Memory B cell (primary cell): Measurements from ENCODE around the gene RAB27A.

ENCODE experiments used
- ATAC-seq: fragments of 150-1000 bp; cut with Tn5 transposase; 2 replicates; pipeline ENCODE4 v1.10.0; 2021; ENCODE audit warnings: low read depth, mild to moderate bottlenecking, moderate library complexity
- DNase-seq, 2 donors: peaks; one replicate each; pipeline ENCODE4 v3.0.0; 2022; ENCODE audit warnings: low spot score in 2 of 2
- H3K27ac Mint-ChIP-seq: one replicate; pipeline ENCODE4 v1.8.0; 2022; ENCODE audit warnings: mild to moderate bottlenecking, moderate library complexity, mixed read lengths
- H3K27me3 Mint-ChIP-seq: one replicate; pipeline ENCODE4 v1.8.0; 2022; ENCODE audit warnings: mixed read lengths
- H3K36me3 Mint-ChIP-seq: one replicate; pipeline ENCODE4 v1.8.0; 2022; ENCODE audit warnings: mild to moderate bottlenecking, mixed read lengths
- H3K4me1 Mint-ChIP-seq: one replicate; pipeline ENCODE4 v1.8.0; 2022; ENCODE audit warnings: mixed read lengths
- H3K4me3 Mint-ChIP-seq: one replicate; pipeline ENCODE4 v1.8.0; 2022; ENCODE audit warnings: mild to moderate bottlenecking, moderate library complexity, mixed read lengths
- H3K9me3 Mint-ChIP-seq: one replicate; pipeline ENCODE4 v1.8.0; 2022; ENCODE audit warnings: mixed read lengths

Gene RAB27A

DNA sequence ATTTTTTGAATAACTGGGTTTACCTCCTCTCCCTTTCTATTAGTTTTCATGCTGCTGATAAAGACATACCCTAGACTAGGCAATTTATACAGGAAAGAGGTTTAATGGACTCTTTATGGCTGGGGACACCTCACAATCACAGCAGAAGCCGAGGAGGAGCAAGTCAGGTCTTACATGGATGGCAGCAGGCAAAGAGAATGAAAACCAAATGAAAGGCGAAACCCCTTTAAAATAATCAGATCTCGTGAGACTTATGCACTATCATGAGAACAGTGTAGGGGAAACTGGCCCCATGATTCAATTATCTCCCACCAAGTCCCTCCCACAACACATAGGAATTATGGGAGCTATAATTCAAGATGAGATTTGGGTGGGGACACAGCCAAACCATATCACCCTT, 90.9 kb downstream of the RAB27A start:
- Mint-ChIP-seq H3K36me3 (peaks cover 5% of the 10 kb centered on the region), H3K27ac (no peak overlapping the region), H3K4me3 (no peak overlapping the region), H3K9me3 (peaks cover 4% of the 10 kb centered on the region), H3K4me1 (peaks cover 9% of the 10 kb centered on the region), H3K27me3 (no peaks in the 10 kb centered on the region)
- DNase-seq (no peak), ATAC-seq (no peak)

DNA sequence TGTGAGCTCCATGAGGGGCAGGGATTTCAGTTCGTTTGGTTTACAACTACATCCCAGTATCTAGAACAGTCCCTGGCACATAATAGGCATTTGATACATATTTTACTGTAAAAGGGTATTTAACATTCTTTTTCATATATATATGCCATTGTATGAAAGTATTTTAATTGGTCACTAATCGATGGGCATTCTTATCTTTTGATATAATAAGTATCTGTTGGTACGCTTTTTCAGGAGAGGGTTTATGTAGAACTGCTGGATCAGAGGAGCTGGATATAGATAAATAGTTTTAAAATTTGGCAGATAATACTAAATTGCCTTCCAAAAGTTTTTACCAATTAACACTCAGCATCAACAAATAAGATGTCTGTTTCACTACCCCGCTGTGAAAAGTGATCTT, 91.9 kb downstream of the RAB27A start:
- H3K4me3 Mint-ChIP-seq, result no peak overlapping the region
- peaks cover 7% of the 10 kb centered on the region for H3K36me3 Mint-ChIP-seq
- ATAC-seq (no peak), DNase-seq (no peak)
- H3K9me3 Mint-ChIP-seq, result peaks cover 4% of the 10 kb centered on the region
- no peaks in the 10 kb centered on the region for H3K27me3 Mint-ChIP-seq
- H3K27ac Mint-ChIP-seq, result no peak overlapping the region
- peaks cover 9% of the 10 kb centered on the region for H3K4me1 Mint-ChIP-seq

DNA sequence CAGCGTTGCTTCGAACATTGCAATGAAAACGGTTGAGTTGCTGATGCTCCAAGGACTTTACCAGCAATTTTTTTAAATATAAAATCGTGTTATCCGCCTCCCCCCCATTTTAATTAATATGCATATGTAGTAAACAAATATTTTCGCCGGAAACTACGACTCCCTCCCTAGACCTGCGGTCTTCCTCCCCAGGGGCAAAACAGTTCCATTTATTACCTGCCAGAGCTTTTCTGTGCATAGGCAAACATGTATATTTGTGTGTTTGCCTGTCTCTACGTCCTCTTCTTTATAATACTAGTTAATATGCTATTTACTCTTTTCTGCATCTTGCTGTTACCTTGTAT, 92.3 kb downstream of the RAB27A start:
- Mint-ChIP-seq H3K36me3 (peaks cover 7% of the 10 kb centered on the region), H3K4me1 (peaks cover 9% of the 10 kb centered on the region), H3K4me3 (no peak overlapping the region), H3K27ac (no peak overlapping the region), H3K27me3 (no peaks in the 10 kb centered on the region), H3K9me3 (peaks cover 4% of the 10 kb centered on the region)
- ATAC-seq (peak; percentile 4), DNase-seq (peak in 1 of 2 donors; percentile 5)

DNA sequence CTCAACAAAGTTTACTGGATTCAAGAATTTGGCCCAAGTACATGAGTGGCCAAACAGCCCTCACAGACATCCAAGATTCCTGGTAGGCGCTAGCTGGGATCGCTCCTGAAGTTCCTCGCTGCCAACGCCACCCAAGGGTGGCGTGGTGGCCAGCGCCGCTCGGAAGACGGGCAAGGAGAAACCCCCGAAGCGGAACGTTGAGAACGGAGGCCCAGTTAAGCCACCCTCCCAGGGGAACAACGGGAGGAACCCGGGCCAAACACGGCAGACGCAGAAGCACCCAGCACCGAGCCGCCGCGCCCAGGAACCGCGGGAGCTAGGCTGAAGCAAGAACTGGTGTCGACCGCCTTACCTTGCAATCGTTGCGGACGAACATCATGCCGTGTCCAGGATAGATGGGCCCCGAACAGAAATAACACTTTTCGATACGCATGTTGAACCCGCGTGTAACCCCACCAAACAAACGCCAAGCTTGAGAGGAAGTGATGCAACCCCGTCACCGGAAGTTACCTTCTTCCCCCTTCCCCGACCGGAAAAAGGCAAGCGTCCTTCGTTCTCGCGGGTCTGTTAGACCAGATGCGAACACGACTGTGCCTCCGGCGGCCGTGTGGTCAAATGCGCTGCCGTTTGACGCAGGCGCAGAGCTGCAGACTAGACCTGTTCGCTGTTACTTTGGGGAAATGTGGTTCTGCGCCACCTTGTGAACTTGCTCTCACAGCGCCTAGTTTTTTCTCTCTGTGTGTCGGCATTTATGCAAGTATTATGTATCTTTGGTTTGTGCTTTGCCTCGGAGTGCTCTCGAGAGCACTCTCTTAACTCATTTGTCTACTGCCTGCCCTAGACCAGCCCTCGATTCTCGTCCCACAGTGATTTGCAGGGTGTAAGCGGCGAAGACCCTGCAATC, 92.9 kb downstream of the RAB27A start, which contains the start of gene RSL24D1:
Gene RSL24D1, minus strand, starts transcription at position 484 of the 904 bp plus-strand sequence. Its CDS starts 51 bp downstream, at position 433.
- DNase-seq (peak; percentile 84 to 93), ATAC-seq (peak; percentile 91)
- Mint-ChIP-seq H3K27ac (no peak within 1 kb of the TSS), H3K36me3 (peaks cover 11% of the 10 kb centered on the region), H3K9me3 (peaks cover 4% of the 10 kb centered on the region), H3K27me3 (no peaks in the 10 kb centered on the region), H3K4me1 (peaks cover 9% of the 10 kb centered on the region), H3K4me3 (no peak within 1 kb of the TSS)

DNA sequence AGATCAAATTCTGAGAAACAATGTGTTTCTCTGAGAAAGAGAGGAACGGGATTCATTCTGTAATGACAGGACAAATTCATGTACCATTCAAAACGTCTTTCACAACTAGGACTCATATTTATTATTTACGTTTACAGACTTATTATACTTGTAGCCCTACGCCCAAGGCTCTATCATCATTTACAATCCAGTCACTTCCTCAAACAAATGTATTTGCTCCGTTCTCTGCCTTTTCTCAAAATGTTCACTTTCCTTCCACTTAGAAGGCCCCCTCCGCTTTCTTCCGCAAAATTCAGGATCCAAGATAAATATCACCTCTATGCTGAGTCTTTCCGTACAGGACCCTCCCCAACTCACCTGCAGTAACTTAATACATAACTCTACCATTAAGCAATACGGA, 93.6 kb downstream of the RAB27A start:
- no peak for ATAC-seq
- H3K36me3 Mint-ChIP-seq, result peaks cover 13% of the 10 kb centered on the region
- H3K27me3 Mint-ChIP-seq, result no peaks in the 10 kb centered on the region
- peaks cover 4% of the 10 kb centered on the region for H3K9me3 Mint-ChIP-seq
- H3K4me3 Mint-ChIP-seq, result no peak overlapping the region
- H3K4me1 Mint-ChIP-seq, result peaks cover 9% of the 10 kb centered on the region
- no peak overlapping the region for H3K27ac Mint-ChIP-seq
- DNase-seq, result no peak

DNA sequence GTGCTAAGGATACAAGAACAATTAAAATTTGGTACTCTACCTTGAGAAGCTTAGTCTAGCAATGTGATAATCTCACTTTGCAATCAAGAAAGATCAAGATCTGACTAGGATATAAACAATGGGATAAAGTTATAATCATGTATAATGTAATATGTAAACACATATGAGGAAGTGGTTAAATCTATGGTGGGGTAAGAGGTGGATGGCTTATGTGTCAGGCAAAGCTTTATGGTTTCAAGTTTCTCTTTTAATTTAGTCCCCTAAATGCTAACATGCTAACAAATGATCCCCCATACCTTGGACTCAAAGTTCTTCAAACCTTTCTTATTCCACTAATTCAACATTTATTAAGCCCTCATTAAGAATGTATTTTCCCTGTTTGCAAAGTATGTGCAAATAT, 95.4 kb downstream of the RAB27A start:
- peaks cover 11% of the 10 kb centered on the region for H3K36me3 Mint-ChIP-seq
- H3K9me3 Mint-ChIP-seq, result peaks cover 2% of the 10 kb centered on the region
- ATAC-seq, result no peak
- no peaks in the 10 kb centered on the region for H3K27me3 Mint-ChIP-seq
- DNase-seq, result no peak
- H3K4me1 Mint-ChIP-seq, result peaks cover 9% of the 10 kb centered on the region
- no peak overlapping the region for H3K27ac Mint-ChIP-seq
- no peak overlapping the region for H3K4me3 Mint-ChIP-seq

DNA sequence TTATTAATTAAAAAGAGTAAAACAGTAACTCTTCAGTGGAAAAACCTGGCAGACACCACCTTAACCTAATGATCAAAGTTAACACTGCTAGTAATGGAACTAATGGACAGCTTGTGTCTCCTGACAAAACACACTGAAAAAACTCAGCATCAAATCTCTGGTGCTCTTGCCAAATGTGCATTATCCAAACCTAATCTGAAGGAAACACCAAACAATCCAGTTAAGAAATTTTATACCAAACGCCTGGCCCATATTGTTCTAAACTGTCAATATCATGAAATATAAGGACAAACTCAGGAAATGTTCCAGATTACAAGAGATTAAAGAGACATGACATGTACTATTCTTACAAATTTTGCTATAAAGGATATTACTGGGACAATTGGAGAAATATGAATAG, 103.3 kb downstream of the RAB27A start:
- H3K36me3 Mint-ChIP-seq, result peaks cover 27% of the 10 kb centered on the region
- no peak overlapping the region for H3K4me3 Mint-ChIP-seq
- H3K9me3 Mint-ChIP-seq, result no peaks in the 10 kb centered on the region
- no peak overlapping the region for H3K27ac Mint-ChIP-seq
- H3K27me3 Mint-ChIP-seq, result no peaks in the 10 kb centered on the region
- ATAC-seq (no peak), DNase-seq (no peak)
- peaks cover 9% of the 10 kb centered on the region for H3K4me1 Mint-ChIP-seq

DNA sequence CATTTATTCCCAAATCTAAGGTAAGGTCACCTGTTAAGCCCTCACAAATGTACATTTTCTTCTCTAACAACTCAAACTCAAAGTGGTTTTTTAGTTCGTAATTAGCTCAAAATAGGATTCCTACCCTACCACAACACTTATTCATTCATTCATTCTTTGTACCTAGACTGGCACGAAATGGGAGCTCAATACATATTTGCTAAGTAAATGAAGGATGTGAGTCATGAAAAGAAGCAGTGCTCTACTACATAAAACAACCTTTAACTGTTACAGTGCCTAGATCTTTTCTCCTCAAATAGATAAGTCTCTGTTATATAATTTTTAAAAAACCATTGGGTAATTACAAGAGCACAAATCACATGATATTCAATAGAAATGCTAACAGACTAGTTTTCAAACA, 105.9 kb downstream of the RAB27A start:
- Mint-ChIP-seq H3K27me3 (no peaks in the 10 kb centered on the region), H3K4me3 (no peak overlapping the region), H3K36me3 (peaks cover 34% of the 10 kb centered on the region), H3K27ac (no peak overlapping the region), H3K9me3 (no peaks in the 10 kb centered on the region), H3K4me1 (peaks cover 9% of the 10 kb centered on the region)
- ATAC-seq (no peak), DNase-seq (no peak)

DNA sequence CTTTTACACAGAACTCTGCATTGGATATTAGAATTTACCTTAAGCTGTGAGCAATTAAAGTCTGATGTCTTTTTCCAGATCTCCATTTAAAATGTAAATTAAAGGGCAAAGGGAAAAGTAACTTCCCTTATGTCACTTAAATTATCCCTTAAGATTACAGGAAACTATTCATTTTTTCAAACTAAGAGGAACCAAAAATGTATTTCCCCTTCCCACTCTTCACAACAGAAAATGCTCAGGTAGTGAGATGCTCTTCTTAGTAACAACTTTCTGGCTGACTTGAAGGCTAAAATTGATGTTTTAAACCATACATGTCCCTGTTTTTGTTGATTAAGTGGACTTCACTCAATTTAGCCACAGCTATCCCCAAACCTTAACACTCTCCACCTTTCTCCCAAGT, 110.5 kb downstream of the RAB27A start:
- no peak for DNase-seq
- Mint-ChIP-seq H3K36me3 (peaks cover 24% of the 10 kb centered on the region), H3K4me3 (no peak overlapping the region), H3K4me1 (no peaks in the 10 kb centered on the region), H3K9me3 (no peaks in the 10 kb centered on the region), H3K27ac (no peak overlapping the region), H3K27me3 (no peaks in the 10 kb centered on the region)
- no peak for ATAC-seq

DNA sequence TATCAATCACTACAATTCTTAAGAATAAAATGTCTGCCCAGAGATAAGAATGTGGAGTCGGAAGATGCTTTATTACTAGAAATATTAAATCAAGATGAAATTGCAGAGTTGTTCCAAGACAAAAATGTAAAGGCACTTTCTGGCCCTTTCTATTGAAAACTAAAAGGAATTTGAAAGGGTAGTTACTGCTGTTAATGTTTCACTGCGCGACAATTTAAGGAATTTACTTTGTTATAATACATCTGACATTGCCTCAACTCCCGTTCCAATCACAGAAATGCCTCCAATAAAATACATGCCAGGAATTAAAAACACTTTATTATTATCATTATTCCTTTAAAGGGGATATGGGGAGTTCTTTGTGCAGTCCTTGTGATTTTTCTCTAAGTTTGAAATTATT, 119.3 kb downstream of the RAB27A start:
- peaks cover 3% of the 10 kb centered on the region for H3K36me3 Mint-ChIP-seq
- H3K9me3 Mint-ChIP-seq, result no peaks in the 10 kb centered on the region
- no peaks in the 10 kb centered on the region for H3K27me3 Mint-ChIP-seq
- no peak for DNase-seq
- ATAC-seq, result no peak
- H3K27ac Mint-ChIP-seq, result no peak overlapping the region
- H3K4me1 Mint-ChIP-seq, result no peaks in the 10 kb centered on the region
- H3K4me3 Mint-ChIP-seq, result no peak overlapping the region

DNA sequence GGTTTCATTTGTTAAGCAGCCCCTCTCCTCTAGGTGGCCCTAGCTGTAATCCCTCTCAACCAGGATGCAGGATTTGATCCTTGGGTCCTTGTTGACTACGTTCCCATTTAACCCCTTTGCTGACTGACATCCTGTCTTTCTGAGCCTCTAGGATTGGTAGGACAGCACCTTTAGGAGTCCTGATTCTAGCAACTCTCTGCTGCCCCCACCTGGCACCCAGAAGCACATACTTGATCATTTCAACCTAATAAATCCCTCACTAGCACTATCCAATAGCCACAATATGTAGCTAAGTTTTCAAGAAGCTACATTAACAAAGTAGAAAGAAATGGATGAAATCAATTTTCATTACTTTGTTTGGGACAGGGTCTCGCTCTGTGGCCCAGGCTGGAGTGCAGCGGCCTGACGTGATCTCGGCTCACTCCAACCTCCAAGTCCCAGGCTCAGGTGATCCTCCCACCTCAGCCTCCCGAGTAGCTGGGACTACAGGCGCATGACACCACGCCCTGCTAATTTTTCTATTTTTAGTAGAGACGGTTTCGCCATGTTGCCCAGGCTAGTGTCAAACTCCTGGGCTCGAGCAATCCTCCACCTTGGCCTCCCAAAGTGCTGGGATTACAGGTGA, 121.2 kb downstream of the RAB27A start:
- no peaks in the 10 kb centered on the region for H3K9me3 Mint-ChIP-seq
- no peaks in the 10 kb centered on the region for H3K27me3 Mint-ChIP-seq
- H3K27ac Mint-ChIP-seq, result no peak overlapping the region
- no peak overlapping the region for H3K4me3 Mint-ChIP-seq
- peak; percentile 64 for ATAC-seq
- peak; percentile 21 to 32 for DNase-seq
- no peaks in the 10 kb centered on the region for H3K4me1 Mint-ChIP-seq
- no peaks in the 10 kb centered on the region for H3K36me3 Mint-ChIP-seq

DNA sequence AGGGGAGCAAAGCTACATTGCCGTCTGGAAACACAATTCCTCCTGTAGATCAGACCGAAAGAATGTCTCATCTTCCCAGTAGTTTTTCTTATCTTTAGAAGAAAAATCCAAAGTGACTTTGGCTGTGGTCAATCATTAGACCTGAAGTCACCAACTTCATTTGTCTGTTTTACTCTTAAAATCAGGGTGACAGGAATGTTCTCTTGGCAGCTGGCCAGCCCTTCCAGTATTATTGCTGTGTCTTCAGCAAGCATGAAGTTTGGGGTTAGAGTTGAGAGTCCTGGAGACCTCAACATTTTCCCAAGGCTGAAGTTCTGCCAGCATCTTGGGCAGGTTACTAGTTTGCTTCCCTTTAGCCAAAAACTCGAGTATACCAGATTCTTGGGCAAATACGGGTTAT, 125.3 kb downstream of the RAB27A start:
- DNase-seq, result no peak
- Mint-ChIP-seq H3K36me3 (no peaks in the 10 kb centered on the region), H3K27ac (no peak overlapping the region), H3K9me3 (no peaks in the 10 kb centered on the region), H3K4me1 (no peaks in the 10 kb centered on the region), H3K27me3 (no peaks in the 10 kb centered on the region), H3K4me3 (no peak overlapping the region)
- ATAC-seq, result no peak
